DMS 273 (cell line): ENCODE measurements around the gene ABCA8.

ENCODE experiments used
- DNase-seq: peaks from one replicate; lab custom pipeline; 2025; ENCODE audit not compliant: unreplicated experiment; lab: John Stamatoyannopoulos, UW

ABCA8 gene

DNA sequence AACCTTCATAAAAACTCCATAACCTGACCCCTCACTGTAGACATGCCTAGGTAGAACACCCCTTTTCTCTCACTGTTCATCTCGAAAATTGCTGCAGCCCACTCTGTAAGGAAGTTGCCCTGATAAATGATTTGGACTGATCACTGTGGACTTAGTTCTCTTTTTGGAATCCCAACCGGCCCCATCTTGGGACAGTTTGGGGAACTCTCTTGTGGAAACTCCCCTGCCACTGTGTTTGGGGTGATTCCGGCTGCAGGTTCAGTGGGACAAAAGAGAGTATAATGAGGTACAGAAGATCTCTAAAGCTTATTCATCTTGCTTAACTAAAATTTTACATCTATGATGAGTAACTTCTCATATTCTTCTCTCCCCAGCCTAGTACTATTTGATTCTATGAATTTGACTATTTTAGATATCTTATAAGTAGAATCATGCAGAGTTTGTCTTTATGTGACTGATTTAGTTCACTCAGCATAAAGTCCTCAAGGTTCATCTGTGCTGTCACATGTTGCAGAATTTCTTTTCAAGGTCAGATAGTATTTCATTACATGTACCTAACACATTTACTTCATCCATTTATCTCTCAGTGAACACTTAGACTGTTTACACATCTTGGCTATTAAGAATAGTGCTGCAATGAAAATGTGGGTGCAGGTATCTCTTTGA, 84.9 kb downstream of the ABCA8 start:
- DNase-seq, result peak; percentile 41

DNA sequence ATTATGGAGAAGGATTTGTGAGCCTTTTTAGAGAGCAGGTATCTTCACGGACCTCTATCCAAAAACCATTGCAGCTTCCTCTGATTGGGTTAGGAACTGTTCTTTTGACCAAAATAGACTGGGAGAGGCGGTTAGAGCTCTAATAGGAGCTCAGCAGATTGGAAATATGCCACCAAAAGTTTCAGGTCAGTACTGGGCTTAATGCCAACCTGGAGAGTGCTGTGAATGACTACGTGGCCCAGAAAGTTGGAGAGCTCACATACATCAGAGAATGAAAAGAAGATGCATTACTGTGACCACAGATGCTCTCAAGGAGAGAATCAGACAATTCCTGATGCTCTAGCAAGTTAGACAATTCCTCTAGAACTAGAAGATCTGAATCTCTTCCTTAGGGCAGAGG, 86.5 kb downstream of the ABCA8 start:
- peak; percentile 90 for DNase-seq

DNA sequence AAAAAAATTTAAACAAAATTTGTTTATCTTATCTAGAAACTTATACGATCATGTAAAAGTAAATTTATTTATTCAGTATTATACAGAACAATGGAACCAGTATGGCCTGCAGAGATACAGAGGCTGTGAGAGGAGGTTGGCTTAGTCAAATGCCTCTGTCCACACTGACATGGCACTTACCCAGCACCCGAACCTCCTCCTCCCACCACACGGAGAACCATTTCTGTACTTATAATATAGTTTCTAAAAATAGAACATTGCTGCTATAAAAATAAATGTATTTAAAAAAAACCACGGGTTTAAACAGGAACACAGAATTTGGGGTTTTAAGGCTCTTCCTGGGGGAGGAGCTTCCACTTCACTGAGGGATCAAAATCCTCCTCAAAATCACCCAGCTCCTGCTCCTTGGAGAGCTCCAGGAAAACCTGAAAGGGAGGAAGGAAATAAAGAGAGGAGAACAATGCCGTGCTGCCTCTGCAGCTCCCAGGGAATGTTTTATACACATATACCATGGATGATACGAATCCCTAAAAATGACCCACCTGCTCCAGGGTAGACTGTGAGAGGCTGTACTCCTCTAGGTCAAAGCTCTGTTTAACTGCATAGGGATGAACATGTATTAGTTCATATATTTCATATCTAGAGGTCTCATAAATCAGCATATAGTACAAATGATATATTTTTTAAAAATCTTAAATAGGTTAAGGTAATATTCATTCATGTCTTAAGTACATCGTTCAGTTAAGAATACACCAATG, 87.3 kb downstream of the ABCA8 start:
- peak; percentile 52 for DNase-seq

DNA sequence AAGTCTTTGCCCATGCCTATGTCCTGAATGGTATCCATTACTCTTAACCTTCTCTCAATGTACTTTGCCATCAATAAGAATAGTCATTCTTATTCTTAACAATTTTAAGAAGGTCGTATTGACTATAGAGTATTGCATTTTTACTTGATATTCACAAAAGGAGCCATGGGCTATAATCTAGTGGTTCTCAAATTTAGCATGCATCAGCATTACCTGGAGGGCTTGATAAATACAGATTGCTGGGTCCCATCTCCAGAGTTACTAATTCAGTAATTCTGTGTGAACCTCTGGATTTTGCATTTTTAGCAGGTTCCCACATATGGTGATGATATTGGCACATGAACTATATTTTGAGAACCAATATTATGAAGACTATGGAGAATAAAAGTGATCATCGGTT, 89.6 kb downstream of the ABCA8 start:
- no peak for DNase-seq

DNA sequence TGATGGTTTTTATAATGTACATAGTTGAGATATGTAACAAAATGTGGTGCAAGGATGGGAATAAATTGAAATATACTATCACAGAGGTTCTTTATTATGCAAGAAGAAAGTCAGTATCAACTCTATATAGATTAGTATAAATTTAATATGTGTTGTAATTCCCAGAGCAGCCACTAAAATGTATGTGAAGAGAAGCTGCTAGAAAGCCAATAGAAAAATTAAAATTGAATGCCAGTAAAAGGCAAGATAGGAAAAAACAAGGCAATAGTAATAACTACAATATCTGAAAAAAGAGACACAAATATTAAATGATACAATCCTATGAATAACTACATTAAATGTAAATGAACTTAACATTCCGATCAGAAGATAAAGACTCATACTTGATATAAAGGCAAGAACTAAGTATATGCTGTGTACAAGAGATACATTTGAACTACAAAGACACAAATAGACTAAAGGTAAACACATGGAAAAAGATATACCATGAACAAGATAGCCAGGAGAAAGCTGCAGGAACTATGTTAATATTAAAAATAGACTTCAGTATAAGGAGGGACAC, 92.0 kb downstream of the ABCA8 start:
- no peak for DNase-seq

DNA sequence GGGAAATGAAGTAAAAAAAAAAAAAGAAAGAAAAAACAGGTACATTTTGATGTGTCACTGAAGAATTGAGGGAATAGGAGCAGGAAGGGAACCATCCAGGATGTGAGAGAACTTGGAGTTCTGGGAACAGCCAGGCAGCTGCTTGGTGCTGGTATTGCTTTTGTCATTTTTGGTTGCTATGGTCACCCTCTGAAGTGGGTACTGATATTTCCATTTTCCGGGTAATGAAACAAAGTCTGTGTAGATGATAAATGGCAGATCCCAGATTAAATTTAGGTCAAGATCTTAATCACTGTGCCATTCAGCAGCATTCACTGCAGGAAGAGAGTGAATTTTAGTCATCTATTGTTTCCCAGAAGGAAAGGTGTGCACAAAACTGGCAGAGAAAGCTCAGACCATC, 93.6 kb downstream of the ABCA8 start:
- DNase-seq, result peak; percentile 47

DNA sequence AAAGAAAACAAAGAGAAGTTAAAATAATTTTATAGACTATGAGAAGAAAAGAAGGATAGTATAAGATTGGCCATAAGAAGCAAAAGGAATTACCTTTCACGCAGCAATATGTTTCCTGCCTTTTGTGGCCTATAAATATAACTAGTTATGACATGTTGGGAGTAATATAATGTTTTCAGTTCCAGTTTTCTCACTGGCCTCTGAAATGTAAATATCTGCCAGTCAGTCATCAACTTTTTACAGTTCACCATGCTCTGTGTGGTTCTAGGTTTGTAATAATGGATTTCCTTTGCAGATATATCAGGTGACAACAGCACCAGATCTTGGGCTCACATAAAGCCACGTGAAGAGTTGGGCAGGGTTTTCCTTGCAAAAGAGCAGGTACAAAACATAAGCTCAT, 94.3 kb downstream of the ABCA8 start:
- no peak for DNase-seq

DNA sequence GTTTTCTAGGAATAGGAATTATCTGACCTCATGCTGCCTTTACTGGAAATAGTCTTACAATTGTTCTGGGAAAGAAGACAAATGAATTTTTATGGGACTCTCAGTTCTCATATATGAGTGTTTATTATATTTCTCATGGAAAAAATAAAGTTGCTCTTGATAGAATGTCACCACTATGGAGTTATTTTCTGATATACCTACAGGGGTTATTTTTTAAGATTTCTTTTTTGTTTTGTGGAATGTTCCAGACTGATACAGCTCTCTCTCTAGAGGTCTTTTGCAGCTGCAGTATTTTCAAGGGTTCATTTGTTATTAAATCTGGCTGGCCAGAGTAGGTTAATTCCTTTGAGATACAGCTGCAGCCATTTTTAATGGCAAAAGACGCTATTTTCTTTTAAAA, 100.7 kb downstream of the ABCA8 start:
- no peak for DNase-seq

DNA sequence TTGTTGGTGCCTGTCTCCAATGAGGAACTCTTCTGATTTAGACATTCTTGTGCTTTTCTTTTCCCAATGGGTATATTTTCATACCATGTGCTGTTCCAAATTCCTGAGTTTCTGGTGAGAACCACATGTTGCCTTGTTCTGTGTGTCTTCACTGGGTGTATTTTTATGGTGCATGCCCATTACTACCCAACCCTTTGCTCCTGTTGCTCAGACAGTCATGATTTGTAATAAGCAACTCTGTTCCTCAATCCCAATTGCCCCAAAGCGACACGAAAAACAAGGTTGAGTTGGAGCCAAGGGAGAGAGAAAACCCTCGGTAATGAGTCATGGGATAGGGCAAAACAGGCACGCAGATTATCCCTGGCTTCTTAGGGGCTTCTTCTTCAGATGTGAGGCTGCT, 101.8 kb downstream of the ABCA8 start:
- no peak for DNase-seq

DNA sequence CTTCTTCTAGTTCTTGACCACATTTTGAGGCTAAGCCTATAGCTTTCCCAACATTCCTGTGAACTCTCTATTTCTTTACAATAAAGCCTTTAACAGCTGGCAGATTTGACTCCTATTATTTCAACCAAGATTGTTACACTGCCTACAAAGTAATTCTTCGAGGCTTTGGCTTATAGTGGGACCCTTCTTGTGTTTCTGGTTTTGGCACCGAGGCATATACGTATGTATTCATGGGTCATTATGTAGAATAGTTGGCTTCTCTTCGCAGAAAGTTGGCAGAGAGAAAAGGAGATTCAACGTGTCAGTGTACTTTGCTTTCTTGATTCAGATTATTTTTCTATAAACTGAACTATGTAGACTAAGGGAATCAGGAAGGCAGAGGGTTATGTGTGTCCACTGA, 102.2 kb downstream of the ABCA8 start:
- no peak for DNase-seq

DNA sequence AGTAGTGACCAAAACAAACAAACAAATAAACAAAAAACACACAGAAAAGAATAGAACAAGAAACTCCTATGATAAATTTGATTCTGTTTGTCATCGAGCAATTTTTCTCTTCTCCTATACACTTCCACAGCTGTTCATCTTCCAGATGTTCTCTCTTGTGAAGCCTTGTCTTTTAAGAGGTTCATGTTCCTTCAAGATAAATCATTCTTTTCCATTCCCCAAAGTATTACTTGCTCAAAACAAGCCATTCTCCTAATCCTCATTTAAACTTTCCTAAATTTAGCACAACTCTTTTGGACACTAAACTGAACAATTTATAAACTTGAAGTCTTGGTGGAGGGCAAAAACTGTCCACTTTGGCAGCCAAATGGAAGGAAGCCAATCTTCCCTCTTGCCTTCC, 103.3 kb downstream of the ABCA8 start:
- no peak for DNase-seq

DNA sequence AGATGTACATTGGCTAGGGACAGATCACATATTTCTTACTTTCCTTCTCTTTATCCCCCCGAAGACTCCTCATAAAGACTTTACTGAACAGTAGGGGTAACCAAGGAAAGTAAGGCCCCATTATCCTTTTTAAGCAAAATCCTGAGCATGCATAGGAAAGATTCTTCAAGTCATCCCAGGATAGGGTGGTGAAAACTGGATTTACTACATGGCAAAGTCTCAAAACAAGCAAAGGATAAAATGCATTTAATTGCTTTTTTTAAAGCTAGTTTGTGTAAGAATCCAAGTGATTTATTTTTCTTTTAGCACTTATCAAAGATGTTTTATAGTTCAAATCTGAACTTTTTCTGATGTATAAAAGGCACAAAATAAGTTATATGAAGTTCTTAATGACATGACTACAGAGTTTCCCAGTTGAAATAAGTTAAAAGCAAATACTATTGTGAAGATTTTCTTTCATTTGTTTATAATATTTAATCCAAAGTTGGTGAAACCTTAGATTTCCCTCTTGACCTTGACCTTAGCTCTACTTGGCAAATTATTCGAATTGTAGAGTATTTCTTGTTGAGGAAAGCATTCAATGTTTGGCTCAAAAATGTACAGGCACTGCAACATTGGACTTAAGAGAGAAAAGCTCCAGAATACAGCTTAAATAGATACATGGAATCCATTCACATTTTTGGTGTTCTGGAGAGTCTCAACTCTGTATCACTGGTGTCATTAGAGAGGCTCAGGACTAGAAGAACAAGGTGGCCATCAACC, 104.3 kb downstream of the ABCA8 start:
- DNase-seq, result no peak

DNA sequence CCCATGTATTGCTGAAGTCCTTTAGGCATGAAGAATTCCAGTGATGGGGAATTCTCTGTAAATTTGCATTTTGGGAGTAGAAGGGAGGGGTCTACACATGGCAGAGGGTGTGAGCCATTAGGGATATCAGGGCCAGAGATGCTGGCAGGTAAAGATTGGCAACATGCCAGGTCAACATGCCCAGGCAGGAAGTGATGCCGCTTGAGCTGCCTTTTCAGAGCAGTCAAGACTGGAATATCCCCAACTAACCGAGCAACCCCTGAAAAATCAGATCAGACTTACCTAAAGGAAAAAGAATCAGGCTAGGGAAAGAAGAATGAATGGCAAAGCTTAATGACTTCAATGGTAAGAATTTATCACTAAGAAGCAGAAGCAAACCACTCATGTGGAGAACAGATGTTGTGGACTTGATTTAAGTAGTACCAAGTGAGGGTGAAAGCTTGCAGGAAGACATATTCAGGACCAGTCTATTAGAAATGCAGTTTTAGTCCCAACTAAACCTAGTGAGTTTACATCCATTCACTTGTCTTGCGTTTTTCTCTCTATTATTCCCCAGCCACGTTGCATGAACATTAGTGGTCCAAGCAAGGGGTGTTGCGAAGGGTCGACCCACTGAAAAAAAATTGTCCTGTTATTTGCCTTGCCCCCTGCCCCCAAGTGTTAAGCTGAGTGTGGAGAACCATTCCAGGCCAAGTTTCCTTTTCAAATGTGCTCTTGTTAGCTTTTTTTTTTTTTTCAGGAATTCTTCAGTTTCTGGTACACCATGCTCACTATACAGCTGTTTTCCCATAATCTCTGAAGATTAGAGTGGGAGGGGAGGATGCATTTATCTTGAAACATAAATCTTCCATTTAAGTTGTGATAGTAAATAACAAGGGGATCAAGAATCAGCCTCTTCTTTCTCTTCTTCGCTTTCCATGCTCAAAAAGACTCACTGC, 105.2 kb downstream of the ABCA8 start:
- peak; percentile 60 for DNase-seq

DNA sequence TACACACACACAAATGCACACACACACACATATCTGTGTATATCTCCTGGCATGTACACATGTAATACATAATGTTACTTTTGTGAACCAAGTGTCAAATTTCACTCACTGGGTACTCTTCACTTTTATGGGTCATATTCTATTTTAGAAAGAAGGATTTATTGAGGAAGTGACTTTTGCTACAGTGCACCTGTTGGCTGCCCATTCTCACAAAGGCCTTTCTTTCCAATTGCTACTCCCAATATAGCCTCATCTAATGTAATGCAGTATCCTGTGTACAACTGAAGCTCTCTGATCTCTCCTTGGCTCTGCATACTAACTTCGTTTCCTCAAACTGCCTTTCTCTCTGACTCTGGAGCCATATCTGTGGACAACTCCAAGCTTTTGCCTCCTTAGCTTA, 107.5 kb downstream of the ABCA8 start:
- DNase-seq, result no peak

DNA sequence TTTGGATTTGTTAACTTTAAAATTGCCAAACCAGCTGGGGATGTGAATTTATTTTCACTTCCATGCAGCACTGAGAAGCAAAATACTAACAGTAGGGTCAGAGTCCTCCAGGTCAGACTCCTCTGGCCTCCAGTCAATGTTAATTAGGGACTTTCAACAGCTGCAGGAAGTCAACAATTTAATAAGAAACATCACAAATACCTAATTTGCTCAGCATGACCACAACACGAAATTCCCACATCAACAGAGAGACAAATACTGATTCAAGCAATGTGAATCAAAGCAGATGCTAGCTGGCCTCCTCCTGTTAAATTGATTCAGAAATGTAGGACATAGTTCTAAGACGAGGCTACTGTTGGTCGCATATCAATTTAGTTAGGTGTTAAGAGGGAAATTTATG, 111.7 kb downstream of the ABCA8 start:
- no peak for DNase-seq

DNA sequence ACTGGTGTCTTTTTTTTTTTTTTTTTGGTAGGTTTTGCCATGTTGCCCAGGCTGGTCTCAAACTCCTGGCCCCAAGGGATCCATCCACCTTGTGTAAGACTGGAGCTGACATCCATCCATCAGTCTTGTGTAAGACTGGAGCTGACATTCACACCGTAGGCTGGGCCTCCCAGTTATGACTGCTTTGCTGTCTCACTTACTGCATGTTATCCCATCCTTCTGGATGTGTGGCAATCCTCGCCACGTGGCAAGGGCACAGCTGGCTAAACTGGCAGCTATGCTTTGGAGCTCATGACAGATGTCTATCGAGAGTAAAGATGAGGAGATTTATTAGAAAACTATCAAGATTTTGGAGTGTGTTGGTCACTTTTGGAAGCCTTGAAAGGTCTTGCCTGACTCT, 115.1 kb downstream of the ABCA8 start:
- DNase-seq, result peak; percentile 51

DNA sequence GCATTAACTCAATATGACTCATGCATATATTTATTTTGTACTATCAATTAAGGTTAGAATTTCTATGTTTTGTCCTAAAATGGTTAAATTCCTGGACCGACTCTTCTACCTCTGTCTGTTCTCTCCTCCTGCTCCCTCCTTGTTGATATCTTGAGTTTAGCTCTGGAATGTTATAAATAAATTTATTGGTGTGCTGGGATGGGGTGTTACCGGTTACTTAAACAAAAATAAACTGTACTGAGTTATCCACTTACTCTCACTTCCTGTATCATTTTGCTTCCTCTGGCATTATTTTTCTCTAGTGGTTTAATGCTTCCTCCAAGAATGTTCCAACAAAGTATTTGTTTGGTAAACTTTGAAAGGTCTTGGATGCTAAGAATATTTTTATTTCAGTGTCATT, 120.1 kb downstream of the ABCA8 start:
- no peak for DNase-seq

DNA sequence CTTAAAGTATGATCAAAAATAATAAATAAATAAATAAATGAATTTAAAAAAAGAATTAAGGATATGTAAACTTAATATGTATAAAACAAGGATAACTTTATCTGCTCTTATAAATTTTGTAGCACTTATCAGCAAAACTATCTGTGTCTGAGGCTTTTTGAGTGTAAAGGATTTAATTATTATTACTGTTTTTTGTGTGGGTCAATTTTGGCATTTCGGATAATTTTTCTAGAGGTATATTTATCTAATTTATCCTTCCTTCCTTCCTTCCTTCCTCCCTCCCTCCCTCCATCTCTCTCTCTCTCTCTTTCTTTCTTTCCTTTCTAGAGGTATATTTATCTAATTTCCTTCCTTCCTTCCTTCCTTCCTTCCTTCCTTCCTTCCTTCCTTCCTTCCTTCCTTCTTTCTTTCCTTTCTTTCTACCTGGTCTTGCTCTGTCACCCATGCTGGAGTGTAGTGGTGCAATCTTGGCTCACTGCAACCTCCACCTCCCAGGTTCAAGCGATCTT, 120.8 kb downstream of the ABCA8 start:
- no peak for DNase-seq

DNA sequence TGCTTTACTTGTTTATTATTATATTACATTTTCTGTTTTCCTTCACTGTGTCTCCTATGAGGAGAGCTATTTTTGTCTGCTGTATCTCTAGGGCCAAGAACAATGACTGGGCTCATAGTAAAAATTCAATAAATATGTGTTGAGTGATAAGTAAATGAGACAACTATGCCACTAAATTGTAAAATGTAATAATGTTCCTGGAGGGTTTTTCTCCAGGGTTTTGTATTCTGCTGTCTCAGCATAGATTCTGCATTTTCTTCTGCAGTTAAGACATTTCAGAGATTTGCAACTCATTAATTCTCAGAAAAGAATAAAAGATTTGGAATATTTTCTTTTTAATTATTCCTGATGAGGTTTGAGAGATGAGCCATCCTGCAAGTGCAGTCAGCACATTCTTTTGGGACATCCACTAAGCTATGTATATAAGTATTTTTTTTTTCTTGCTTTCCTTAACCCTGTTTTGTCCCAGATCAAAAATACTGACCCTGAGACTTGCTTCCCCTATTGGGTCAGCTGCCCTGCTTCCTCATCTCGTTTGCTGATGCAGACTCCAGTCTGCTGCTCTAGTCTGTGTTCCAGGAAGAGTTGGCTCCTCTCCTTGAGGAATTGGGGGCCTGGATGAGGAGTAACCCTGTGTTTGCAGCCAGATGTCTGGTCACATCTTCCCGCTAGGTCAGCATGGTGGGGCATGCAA, 122.9 kb downstream of the ABCA8 start:
- no peak for DNase-seq

DNA sequence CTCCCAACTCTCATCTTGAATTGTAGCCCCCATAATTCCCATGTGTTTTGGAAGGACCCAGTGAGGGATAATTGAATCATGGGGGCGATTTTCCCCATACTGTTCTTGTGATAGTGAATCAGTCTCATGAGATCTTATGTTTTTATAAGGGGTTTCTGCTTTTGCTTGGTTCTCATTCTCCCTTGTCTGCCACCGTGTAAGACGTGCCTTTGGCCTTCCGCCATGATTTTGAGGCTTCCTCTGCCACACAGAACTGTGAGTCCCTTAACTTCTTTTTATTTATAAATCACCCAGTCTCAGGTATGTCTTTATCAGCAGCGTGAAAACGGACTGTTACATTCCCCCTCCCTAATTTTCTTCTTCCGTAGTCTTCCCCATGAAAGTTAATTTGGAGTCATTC, 124.0 kb downstream of the ABCA8 start:
- no peak for DNase-seq
